SK-N-MC (cell line): ENCODE data around the gene DNAH1.
A peak's percentile ranks its signal among the peaks of the same experiment; 100 is the strongest.
"Not testable (repeated sequence)": the region's sequence is repeated elsewhere in the genome, so short reads cannot be mapped to it uniquely, and the experiment has no call there.

ENCODE experiments used
- DNase-seq: peaks from one replicate; pipeline ENCODE4 v3.0.0-alpha.2; 2011; ENCODE audit warnings: low read depth, low spot score
- H3K27ac ChIP-seq: fragments of 200-600 bp; sonication (generic); 2 replicates; pipeline ENCODE4 v1.5.1; 2016; ENCODE audit warnings: mixed run types
- H3K36me3 ChIP-seq: fragments of 200-600 bp; sonication (generic); 2 replicates; pipeline ENCODE4 v1.6.1; 2017; ENCODE audit warnings: antibody characterized with exemption, low read length, mixed read lengths; ENCODE audit not compliant: insufficient read depth
- H3K4me3 ChIP-seq: fragments of 200-600 bp; sonication (generic); 2 replicates; pipeline ENCODE4 v1.5.1; 2016
- H3K9ac ChIP-seq: fragments of 200-600 bp; sonication (generic); 2 replicates; pipeline ENCODE4 v1.8.0; 2017; ENCODE audit warnings: mixed run types, mixed read lengths; ENCODE audit not compliant: insufficient read length
- H3K9me3 ChIP-seq: fragments of 200-600 bp; sonication (generic); 2 replicates; pipeline ENCODE4 v1.6.1; 2017; ENCODE audit warnings: low read depth, mild to moderate bottlenecking, antibody characterized with exemption, low read length, moderate library complexity, mixed read lengths
- EZH2 ChIP-seq: fragments of 200-600 bp; sonication (generic); IDR thresholded peaks from one replicate; pipeline ENCODE4 v1.6.1; 2017; ENCODE audit warnings: antibody characterized with exemption
- FOXP2 ChIP-seq: optimal IDR thresholded peaks from 2 replicates; pipeline ENCODE3; 2011; ENCODE audit warnings: mild to moderate bottlenecking, moderate library complexity; ENCODE audit not compliant: insufficient read depth; ENCODE audit errors: extremely low read length, control extremely low read depth
- POLR2AphosphoS5 ChIP-seq: IDR thresholded peaks from 2 replicates; pipeline ENCODE4 v1.6.1; 2012; ENCODE audit warnings: mild to moderate bottlenecking, low read depth, low read length, borderline replicate concordance

The DNAH1 gene

DNA sequence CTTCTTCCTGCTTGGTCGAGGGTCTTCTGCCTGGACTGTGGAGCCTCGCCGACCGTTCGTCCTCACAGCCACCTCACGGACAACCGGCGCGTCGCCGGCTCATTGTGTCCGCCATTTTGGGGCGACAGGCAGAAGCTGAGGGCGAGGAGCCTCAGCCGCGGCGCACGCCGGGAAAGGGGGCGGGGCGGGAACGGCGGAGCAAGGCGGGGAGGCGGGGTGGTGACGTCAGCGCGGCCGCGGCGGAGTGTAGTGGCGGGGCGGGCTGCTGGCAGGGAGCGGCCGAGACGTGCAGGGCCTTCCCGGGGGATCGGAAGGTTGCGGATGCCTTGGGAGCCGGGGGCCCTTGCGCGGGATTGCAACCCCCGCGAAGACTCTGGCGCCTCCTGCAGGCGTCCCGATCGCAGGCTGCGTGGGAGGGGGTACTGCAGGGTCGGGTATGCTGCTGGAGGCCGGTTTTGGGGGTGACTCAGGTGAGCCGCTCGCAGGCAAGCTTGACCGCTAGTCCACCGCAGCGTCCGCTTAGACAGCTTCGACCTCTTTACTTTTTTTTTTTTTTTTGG lies 37.5 kb upstream of the DNAH1 start, which contains the start of gene WDR82:
TSS of gene WDR82 (minus strand) at position 140 of the 560 bp plus-strand sequence. CDS start 288 bp downstream, outside the sequence.
- Histone ChIP-seq H3K36me3 (peaks cover 3% of the 10 kb centered on the region; the same call in 1 of the 2 replicates), H3K4me3 (peak within 1 kb of the TSS; percentile 77), H3K9me3 (no peaks in the 10 kb centered on the region), H3K9ac (peak within 1 kb of the TSS; percentile 87), H3K27ac (peak within 1 kb of the TSS; percentile 88)
- no peak for TF ChIP-seq FOXP2
- TF ChIP-seq EZH2 = no peak
- peak; percentile 95 for TF ChIP-seq POLR2AphosphoS5
- DNase-seq = peak; percentile 8

DNA sequence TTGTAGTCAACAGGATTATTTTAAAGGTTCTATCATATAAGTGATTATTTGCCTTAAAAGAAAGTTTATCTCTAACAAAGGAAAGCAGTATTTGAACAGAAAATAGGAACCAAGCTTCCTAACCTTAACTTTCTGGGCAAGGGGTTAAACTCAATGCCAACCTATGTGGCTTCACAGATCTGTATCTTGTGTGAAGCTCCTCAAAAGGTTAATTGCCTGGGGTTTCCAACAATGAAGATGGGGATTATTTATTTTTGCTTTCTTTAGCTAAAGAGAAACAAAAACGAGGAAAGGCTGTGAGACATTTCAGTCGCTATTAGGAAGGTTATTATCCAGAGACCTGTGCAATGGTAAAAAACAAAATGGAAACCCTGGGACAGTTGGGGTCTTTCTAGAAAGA lies 36.5 kb upstream of the DNAH1 start:
- peak overlapping the region; percentile 88 for H3K27ac ChIP-seq
- H3K9me3 ChIP-seq = no peaks in the 10 kb centered on the region
- H3K4me3 ChIP-seq = peak overlapping the region; percentile 77

GRCh38 chr3:52280050-52280461 lies 36.1 kb upstream of the DNAH1 start:
- TF ChIP-seq POLR2AphosphoS5 = no peak
- TF ChIP-seq EZH2 = no peak
- no peak for TF ChIP-seq FOXP2
- Histone ChIP-seq H3K27ac (peak overlapping the region; percentile 88), H3K9ac (peak overlapping the region; percentile 51), H3K4me3 (peak overlapping the region; percentile 18; the same call in 1 of the 2 replicates), H3K36me3 (peaks cover 3% of the 10 kb centered on the region; the same call in 1 of the 2 replicates), H3K9me3 (no peaks in the 10 kb centered on the region)
- peak; percentile 5 for DNase-seq

More for the DNA sequence above, 36.5 kb upstream of the DNAH1 start:
- peaks cover 3% of the 10 kb centered on the region; the same call in 1 of the 2 replicates for H3K36me3 ChIP-seq
- DNase-seq = no peak
- H3K9ac ChIP-seq = peak overlapping the region; percentile 51
- TF ChIP-seq EZH2 (no peak), FOXP2 (no peak), POLR2AphosphoS5 (no peak)

DNA sequence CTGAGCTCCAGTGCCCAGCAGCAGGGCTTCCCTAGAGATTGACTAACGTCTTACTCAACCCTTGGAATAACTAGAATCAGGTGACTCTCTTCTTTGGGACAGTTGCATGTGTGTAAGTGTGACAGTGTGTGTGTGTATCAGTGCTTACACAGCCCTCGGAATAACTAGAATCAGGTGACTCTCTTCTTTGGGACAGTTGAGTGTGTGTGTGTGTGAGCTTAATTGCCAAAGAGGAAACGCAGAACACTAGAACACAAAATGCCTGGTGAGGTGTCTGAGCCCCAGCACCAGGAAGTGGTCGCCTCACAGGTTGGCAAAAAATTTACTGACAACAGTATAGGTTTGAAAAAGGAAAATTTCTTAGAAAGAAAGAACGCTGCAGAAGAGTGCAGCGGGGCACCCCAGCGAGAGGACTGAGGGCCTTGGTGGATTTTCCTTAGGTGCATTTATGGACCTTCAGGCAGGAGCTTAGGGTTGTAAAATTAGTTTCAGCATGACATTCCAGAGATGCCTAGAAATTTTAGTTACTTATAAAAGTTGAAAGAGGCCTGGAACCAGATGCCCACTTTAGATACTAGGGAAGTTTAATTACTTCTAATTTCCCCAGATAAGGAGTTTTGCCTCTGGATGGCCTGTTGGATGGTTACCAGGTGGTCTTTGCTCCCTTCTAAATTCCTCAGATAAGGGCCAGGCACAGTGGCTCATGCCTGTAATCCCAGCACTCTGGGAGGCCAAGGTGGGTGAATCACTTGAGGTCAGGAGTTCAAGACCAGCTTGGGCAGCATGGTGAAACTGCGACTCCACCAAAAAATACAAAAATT lies 33.9 kb upstream of the DNAH1 start:
- no peaks in the 10 kb centered on the region for H3K9me3 ChIP-seq
- no peaks in the 10 kb centered on the region for H3K36me3 ChIP-seq
- DNase-seq = no peak
- TF ChIP-seq POLR2AphosphoS5 (no peak), FOXP2 (no peak), EZH2 (no peak)
- H3K9ac ChIP-seq = no peak overlapping the region
- H3K4me3 ChIP-seq = no peak overlapping the region
- H3K27ac ChIP-seq = peak overlapping the region; percentile 54

DNA sequence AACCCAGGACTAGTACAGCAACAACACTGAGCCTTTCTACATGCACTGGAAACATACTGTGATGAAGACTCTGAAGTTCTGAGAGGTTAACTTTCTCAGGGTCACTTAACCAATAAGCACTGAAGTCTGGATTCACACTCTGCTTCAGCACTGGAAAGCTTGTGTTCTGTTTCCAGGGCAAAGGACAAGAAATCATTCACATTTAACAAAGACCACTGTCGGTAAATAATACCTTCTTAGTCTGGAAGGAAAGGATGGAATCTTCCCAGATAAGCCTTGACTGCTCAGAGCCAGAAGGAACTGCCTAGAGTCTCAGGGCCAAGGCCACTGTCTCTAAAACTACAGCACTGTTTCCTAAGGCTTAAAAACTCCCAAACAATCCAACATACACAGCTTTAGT lies 32.8 kb upstream of the DNAH1 start:
- no peak overlapping the region for H3K4me3 ChIP-seq
- TF ChIP-seq EZH2 (no peak), FOXP2 (no peak), POLR2AphosphoS5 (no peak)
- DNase-seq = no peak
- 0 out of 2 replicates have a peak overlapping the region, but pooled peaks have one; percentile 57 for H3K27ac ChIP-seq
- no peak overlapping the region for H3K9ac ChIP-seq
- H3K9me3 ChIP-seq = no peaks in the 10 kb centered on the region
- H3K36me3 ChIP-seq = no peaks in the 10 kb centered on the region

DNA sequence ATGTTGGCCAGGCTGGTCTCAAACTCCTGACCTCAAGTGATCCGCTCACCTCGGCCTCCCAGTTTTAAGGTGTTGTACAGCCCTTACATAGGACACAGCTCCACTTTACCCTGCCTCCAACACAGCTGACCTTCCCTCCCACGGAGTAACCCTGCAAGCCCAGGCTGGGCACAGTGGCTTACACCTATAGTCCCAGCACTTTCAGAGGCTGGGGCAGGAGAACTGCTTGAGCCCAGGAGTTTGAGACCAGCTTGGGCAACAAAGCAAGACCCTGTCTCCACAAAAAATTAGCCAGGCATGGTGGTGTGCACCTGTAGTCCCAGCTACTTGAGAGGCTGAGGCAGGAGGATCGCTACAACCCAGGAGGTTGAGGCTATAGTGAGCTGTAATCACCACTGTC lies 32.1 kb upstream of the DNAH1 start:
- not testable (repeated sequence) for H3K9ac ChIP-seq, H3K27ac ChIP-seq, H3K9me3 ChIP-seq, H3K4me3 ChIP-seq, H3K36me3 ChIP-seq, DNase-seq

DNA sequence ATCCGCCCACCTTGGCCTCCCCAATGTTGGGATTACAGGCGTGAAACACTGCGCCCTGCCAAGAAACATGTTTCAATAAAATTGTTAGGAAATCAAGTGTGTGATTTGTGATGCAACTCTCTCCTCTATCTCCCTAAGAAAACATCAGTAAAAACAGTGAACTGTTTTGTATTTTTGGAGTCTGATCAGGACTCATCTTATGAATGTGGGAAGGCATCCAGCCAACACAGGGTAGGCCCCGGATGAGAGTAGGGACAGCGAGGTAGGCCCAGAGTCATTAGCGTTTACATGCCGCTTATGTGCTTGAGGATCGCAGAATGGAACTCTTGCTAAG lies 29.4 kb upstream of the DNAH1 start:
- H3K27ac ChIP-seq = no peak overlapping the region
- DNase-seq = no peak
- TF ChIP-seq EZH2 (no peak), FOXP2 (no peak), POLR2AphosphoS5 (no peak)
- no peaks in the 10 kb centered on the region for H3K9me3 ChIP-seq
- H3K4me3 ChIP-seq = peak overlapping the region; percentile 87
- peak overlapping the region; percentile 90 for H3K9ac ChIP-seq
- no peaks in the 10 kb centered on the region for H3K36me3 ChIP-seq

DNA sequence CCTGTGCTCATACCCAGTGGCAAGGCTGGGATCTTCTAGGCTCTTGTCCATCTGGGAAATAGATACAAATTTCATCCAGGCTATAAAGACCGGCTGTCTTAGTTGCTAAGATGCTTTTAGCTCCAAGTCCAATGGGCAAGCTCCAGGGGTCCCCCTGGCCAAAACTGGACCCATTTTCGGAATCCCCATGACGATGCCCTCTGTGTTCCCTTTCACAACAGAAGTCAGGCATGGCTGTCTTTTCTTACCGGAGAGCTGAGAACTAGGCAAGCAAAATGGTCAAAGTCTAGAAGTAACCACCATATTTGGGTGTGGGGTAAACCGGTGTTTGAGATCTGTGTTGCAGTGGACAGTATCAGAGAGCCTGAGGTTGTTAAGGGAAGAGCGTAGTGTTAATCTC lies 27.4 kb upstream of the DNAH1 start:
- no peaks in the 10 kb centered on the region for H3K36me3 ChIP-seq
- H3K27ac ChIP-seq = no peak overlapping the region
- TF ChIP-seq FOXP2 (no peak), EZH2 (no peak), POLR2AphosphoS5 (no peak)
- no peak for DNase-seq
- H3K4me3 ChIP-seq = peak overlapping the region; percentile 87
- peak overlapping the region; percentile 90 for H3K9ac ChIP-seq
- H3K9me3 ChIP-seq = no peaks in the 10 kb centered on the region

- DNase-seq = no peak
- H3K36me3 ChIP-seq = no peaks in the 10 kb centered on the region
- no peak overlapping the region for H3K27ac ChIP-seq
- TF ChIP-seq EZH2 = no peak
- TF ChIP-seq FOXP2 = no peak
- no peak for TF ChIP-seq POLR2AphosphoS5
- H3K9ac ChIP-seq = no peak overlapping the region
- H3K4me3 ChIP-seq = no peak overlapping the region
- H3K9me3 ChIP-seq = no peaks in the 10 kb centered on the region
These were observed 26.8 kb upstream of the DNAH1 start for GRCh38 chr3:52289338-52289746.
